Mesothelial cell of epicardium (in vitro differentiated cells): Measurements from ENCODE around the gene RAB27B. TPM values are rescaled to one million over a fixed set of nuclear protein-coding genes. Genes with fewer than 3 reads are reported as not detected.
"Not testable (repeated sequence)": the region's sequence is repeated elsewhere in the genome, so short reads cannot be mapped to it uniquely, and the experiment has no call there.

Source experiments
- DNase-seq, 2 experiments: peaks; one replicate each; pipeline ENCODE4 v3.0.0; 2021; ENCODE audit warnings: low spot score in 2 of 2; ENCODE audit not compliant: unreplicated experiment in 2 of 2
- H3K27ac Mint-ChIP-seq: 2 replicates; pipeline ENCODE4 v1.8.0; 2021; ENCODE audit warnings: mixed read lengths
- H3K27me3 Mint-ChIP-seq: 2 replicates; pipeline ENCODE4 v1.8.0; 2021; ENCODE audit warnings: low read depth, mixed read lengths
- H3K36me3 Mint-ChIP-seq: 2 replicates; pipeline ENCODE4 v1.8.0; 2021; ENCODE audit warnings: mixed read lengths
- H3K4me1 Mint-ChIP-seq: 2 replicates; pipeline ENCODE4 v1.8.0; 2021; ENCODE audit warnings: mixed read lengths
- H3K4me3 Mint-ChIP-seq: 2 replicates; pipeline ENCODE4 v1.8.0; 2021; ENCODE audit warnings: mild to moderate bottlenecking, moderate library complexity, mixed read lengths
- H3K9me3 Mint-ChIP-seq: 2 replicates; pipeline ENCODE4 v1.8.0; 2021; ENCODE audit warnings: mixed read lengths
- CTCF ChIP-seq: fragments of 200-600 bp; sonication (generic); IDR thresholded peaks from one replicate; pipeline ENCODE4 v1.5.0; 2021; ENCODE audit warnings: antibody characterized with exemption; ENCODE audit not compliant: unreplicated experiment
- total RNA-seq: library from RNA; stranded (reverse); gene quantifications from 3 replicates; pipeline ENCODE4 v1.2.1, GENCODE V29; 2021

Gene RAB27B
- total RNA-seq, 1 donor from 2014 or later = 0.98 TPM

- DNase-seq = no peak
- TF ChIP-seq CTCF = no peak
- H3K27me3 Mint-ChIP-seq = no peaks in the 10 kb centered on the region
- no peaks in the 10 kb centered on the region for H3K9me3 Mint-ChIP-seq
- H3K4me3 Mint-ChIP-seq = no peak overlapping the region
- H3K4me1 Mint-ChIP-seq = no peaks in the 10 kb centered on the region
- no peaks in the 10 kb centered on the region for H3K36me3 Mint-ChIP-seq
- H3K27ac Mint-ChIP-seq = no peak overlapping the region
These were observed 17.5 kb downstream of the RAB27B start for GRCh38 chr18:54845787-54846186.

- Mint-ChIP-seq H3K9me3 (no peaks in the 10 kb centered on the region), H3K27ac (no peak overlapping the region), H3K27me3 (no peaks in the 10 kb centered on the region), H3K4me3 (no peak overlapping the region), H3K36me3 (no peaks in the 10 kb centered on the region), H3K4me1 (no peaks in the 10 kb centered on the region)
- no peak for DNase-seq
- TF ChIP-seq CTCF = no peak
These were observed 19.8 kb downstream of the RAB27B start for GRCh38 chr18:54848121-54848520.

- DNase-seq = no peak
- no peaks in the 10 kb centered on the region for H3K4me1 Mint-ChIP-seq
- H3K9me3 Mint-ChIP-seq = no peaks in the 10 kb centered on the region
- H3K36me3 Mint-ChIP-seq = no peaks in the 10 kb centered on the region
- no peaks in the 10 kb centered on the region for H3K27me3 Mint-ChIP-seq
- no peak overlapping the region for H3K4me3 Mint-ChIP-seq
- no peak overlapping the region for H3K27ac Mint-ChIP-seq
- no peak for TF ChIP-seq CTCF
These were observed 21.4 kb downstream of the RAB27B start for GRCh38 chr18:54849683-54850082.

GRCh38 chr18:54850598-54850997 is 22.3 kb downstream of the RAB27B start:
- no peak for TF ChIP-seq CTCF
- no peaks in the 10 kb centered on the region for H3K4me1 Mint-ChIP-seq
- no peaks in the 10 kb centered on the region for H3K9me3 Mint-ChIP-seq
- H3K27me3 Mint-ChIP-seq = no peaks in the 10 kb centered on the region
- H3K27ac Mint-ChIP-seq = no peak overlapping the region
- no peak overlapping the region for H3K4me3 Mint-ChIP-seq
- H3K36me3 Mint-ChIP-seq = no peaks in the 10 kb centered on the region
- DNase-seq = no peak

- no peaks in the 10 kb centered on the region for H3K36me3 Mint-ChIP-seq
- TF ChIP-seq CTCF = no peak
- no peak overlapping the region for H3K4me3 Mint-ChIP-seq
- no peak for DNase-seq
- no peaks in the 10 kb centered on the region for H3K27me3 Mint-ChIP-seq
- no peaks in the 10 kb centered on the region for H3K4me1 Mint-ChIP-seq
- peaks cover 6% of the 10 kb centered on the region for H3K9me3 Mint-ChIP-seq
- no peak overlapping the region for H3K27ac Mint-ChIP-seq
These were observed 24.8 kb downstream of the RAB27B start for GRCh38 chr18:54852780-54853675.

- not testable (repeated sequence) for H3K27ac Mint-ChIP-seq, H3K4me3 Mint-ChIP-seq, DNase-seq, H3K36me3 Mint-ChIP-seq, H3K9me3 Mint-ChIP-seq, H3K4me1 Mint-ChIP-seq, H3K27me3 Mint-ChIP-seq
These were observed 26.8 kb downstream of the RAB27B start for GRCh38 chr18:54855050-54855449.
